SK-N-SH treated with all-trans-retinoic acid at 6 μM for 48 hours (cell line): ENCODE results near the gene PRKAR1B.

Source experiments
- PATZ1 ChIP-seq: fragments of 250-450 bp; sonication (Bioruptor Pico); IDR thresholded peaks from 2 replicates; pipeline ENCODE4 v1.8.0; 2020; ENCODE audit warnings: mild to moderate bottlenecking, moderate library complexity, borderline replicate concordance
- SNAI2 ChIP-seq: fragments of 250-450 bp; sonication (Bioruptor Pico); IDR thresholded peaks from 2 replicates; pipeline ENCODE4 v1.5.0; 2020; ENCODE audit warnings: mild to moderate bottlenecking, moderate library complexity

GRCh38 chr7:738241-738640 lies 11.2 kb upstream of the PRKAR1B start:
- no peak for TF ChIP-seq SNAI2
- TF ChIP-seq PATZ1: no peak
